Suprapubic skin (tissue), 4 donors: Measurements from ENCODE around the gene PARM1. TPM values are rescaled to one million over a fixed set of nuclear protein-coding genes. Genes with fewer than 3 reads are reported as not detected.

Experiments
- DNase-seq, 2 donors: peaks; one replicate each; pipeline ENCODE4 v3.0.0-alpha.2; 2019; ENCODE audit warnings: low spot score in 2 of 2
- H3K27ac ChIP-seq: fragments of 200-600 bp; sonication (generic); one replicate; pipeline ENCODE4 v1.5.1; 2019
- H3K27me3 ChIP-seq: fragments of 200-600 bp; sonication (generic); one replicate; pipeline ENCODE4 v1.5.1; 2019
- H3K36me3 ChIP-seq: fragments of 200-600 bp; sonication (generic); one replicate; pipeline ENCODE4 v1.5.1; 2019
- H3K4me1 ChIP-seq: fragments of 200-600 bp; sonication (generic); one replicate; pipeline ENCODE4 v1.5.1; 2019
- H3K4me3 ChIP-seq: fragments of 200-600 bp; sonication (generic); one replicate; pipeline ENCODE4 v1.5.1; 2019; ENCODE audit warnings: mild to moderate bottlenecking
- H3K9me3 ChIP-seq: fragments of 200-600 bp; sonication (generic); one replicate; pipeline ENCODE4 v1.5.1; 2019
- EP300 ChIP-seq: sonication (generic); formaldehyde crosslinking; IDR thresholded peaks from one replicate; pipeline ENCODE4 v1.6.1; 2017; ENCODE audit warnings: antibody characterized with exemption
- POLR2A ChIP-seq, 2 donors: fragments of 450-650 bp; IDR thresholded peaks; one replicate each; pipeline ENCODE4 v1.6.1; 2017; ENCODE audit warnings: antibody characterized with exemption in 2 of 2, mild to moderate bottlenecking in 2 of 2, moderate library complexity in 2 of 2
- POLR2AphosphoS5 ChIP-seq, 3 donors: sonication (generic); formaldehyde crosslinking; IDR thresholded peaks; one replicate each; pipeline ENCODE4 v1.6.1; 2017; ENCODE audit warnings: antibody characterized with exemption in 3 of 3
- WGBS: methylation state at CpG from one replicate; pipeline ENCODE4 v1.1.5; 2018; 5-methylcytosine and 5-hydroxymethylcytosine counted together
- total RNA-seq, 4 donors: library from RNA; depleted of rRNA; stranded (reverse); fragments of >200 nt; gene quantifications; one replicate each; pipeline ENCODE4 v1.1.0, GENCODE V29; 2016
- TF ChIP-seq, protein P1 (sequence below), 2 donors: fragments of 200-600 bp in 1 of 2; fragments of 450-650 bp in 1 of 2; sonication (generic) in 1 of 2; IDR thresholded peaks; one replicate each; pipeline ENCODE4 v1.5.1; 2016 to 2019; ENCODE audit warnings: antibody characterized with exemption in 2 of 2, mild to moderate bottlenecking in 1 of 2, moderate library complexity in 1 of 2

Gene PARM1
- total RNA-seq, 4 donors from 2014 or later = 13.2 to 27.4 (median 19.1) TPM

GRCh38 chr4:75036046-75036830, 103.3 kb downstream of the PARM1 start:
- no peak for DNase-seq
- H3K36me3 ChIP-seq = no peaks in the 10 kb centered on the region
- H3K27me3 ChIP-seq = no peaks in the 10 kb centered on the region
- WGBS = 78% methylated on average over 3 of the region's 3 CpGs
- TF ChIP-seq, protein P1, sequence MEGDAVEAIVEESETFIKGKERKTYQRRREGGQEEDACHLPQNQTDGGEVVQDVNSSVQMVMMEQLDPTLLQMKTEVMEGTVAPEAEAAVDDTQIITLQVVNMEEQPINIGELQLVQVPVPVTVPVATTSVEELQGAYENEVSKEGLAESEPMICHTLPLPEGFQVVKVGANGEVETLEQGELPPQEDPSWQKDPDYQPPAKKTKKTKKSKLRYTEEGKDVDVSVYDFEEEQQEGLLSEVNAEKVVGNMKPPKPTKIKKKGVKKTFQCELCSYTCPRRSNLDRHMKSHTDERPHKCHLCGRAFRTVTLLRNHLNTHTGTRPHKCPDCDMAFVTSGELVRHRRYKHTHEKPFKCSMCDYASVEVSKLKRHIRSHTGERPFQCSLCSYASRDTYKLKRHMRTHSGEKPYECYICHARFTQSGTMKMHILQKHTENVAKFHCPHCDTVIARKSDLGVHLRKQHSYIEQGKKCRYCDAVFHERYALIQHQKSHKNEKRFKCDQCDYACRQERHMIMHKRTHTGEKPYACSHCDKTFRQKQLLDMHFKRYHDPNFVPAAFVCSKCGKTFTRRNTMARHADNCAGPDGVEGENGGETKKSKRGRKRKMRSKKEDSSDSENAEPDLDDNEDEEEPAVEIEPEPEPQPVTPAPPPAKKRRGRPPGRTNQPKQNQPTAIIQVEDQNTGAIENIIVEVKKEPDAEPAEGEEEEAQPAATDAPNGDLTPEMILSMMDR (IDR thresholded peaks at IDR 0.05) = no peak
- TF ChIP-seq POLR2AphosphoS5 (IDR thresholded peaks at IDR 0.05) (no peak), EP300 (no peak), POLR2A (IDR thresholded peaks at IDR 0.05) (no peak)
- no peak overlapping the region for H3K4me3 ChIP-seq
- no peak overlapping the region for H3K27ac ChIP-seq
- no peaks in the 10 kb centered on the region for H3K9me3 ChIP-seq
- H3K4me1 ChIP-seq = no peaks in the 10 kb centered on the region

GRCh38 chr4:75037252-75037651, 104.3 kb downstream of the PARM1 start:
- no peaks in the 10 kb centered on the region for H3K36me3 ChIP-seq
- H3K4me1 ChIP-seq = no peaks in the 10 kb centered on the region
- H3K9me3 ChIP-seq = no peaks in the 10 kb centered on the region
- no peak for TF ChIP-seq POLR2AphosphoS5 (IDR thresholded peaks at IDR 0.05)
- TF ChIP-seq, protein P1 (IDR thresholded peaks at IDR 0.05) = no peak
- no peak for TF ChIP-seq EP300
- TF ChIP-seq POLR2A (IDR thresholded peaks at IDR 0.05) = no peak
- WGBS = 55% methylated on average over 1 of the region's 1 CpG
- H3K27me3 ChIP-seq = no peaks in the 10 kb centered on the region
- H3K27ac ChIP-seq = no peak overlapping the region
- no peak overlapping the region for H3K4me3 ChIP-seq
- no peak for DNase-seq

GRCh38 chr4:75038376-75038775, 105.5 kb downstream of the PARM1 start:
- H3K27me3 ChIP-seq = no peaks in the 10 kb centered on the region
- 49% methylated on average over 4 of the region's 4 CpGs for WGBS
- H3K4me3 ChIP-seq = no peak overlapping the region
- TF ChIP-seq POLR2A (IDR thresholded peaks at IDR 0.05) (no peak), EP300 (no peak), POLR2AphosphoS5 (IDR thresholded peaks at IDR 0.05) (no peak)
- TF ChIP-seq, protein P1 (IDR thresholded peaks at IDR 0.05) = no peak
- H3K9me3 ChIP-seq = no peaks in the 10 kb centered on the region
- no peak overlapping the region for H3K27ac ChIP-seq
- H3K36me3 ChIP-seq = no peaks in the 10 kb centered on the region
- DNase-seq = no peak
- no peaks in the 10 kb centered on the region for H3K4me1 ChIP-seq

- H3K36me3 ChIP-seq = no peaks in the 10 kb centered on the region
- no peak for TF ChIP-seq POLR2AphosphoS5 (IDR thresholded peaks at IDR 0.05)
- no peak for TF ChIP-seq EP300
- TF ChIP-seq POLR2A (IDR thresholded peaks at IDR 0.05) = no peak
- TF ChIP-seq, protein P1 (IDR thresholded peaks at IDR 0.05) = no peak
- H3K4me3 ChIP-seq = no peak overlapping the region
- 75% methylated on average over 5 of the region's 5 CpGs for WGBS
- no peaks in the 10 kb centered on the region for H3K27me3 ChIP-seq
- H3K27ac ChIP-seq = no peak overlapping the region
- DNase-seq = no peak
- H3K9me3 ChIP-seq = no peaks in the 10 kb centered on the region
- no peaks in the 10 kb centered on the region for H3K4me1 ChIP-seq
These were observed 107.8 kb downstream of the PARM1 start for GRCh38 chr4:75040703-75041102.

GRCh38 chr4:75042601-75043208, 109.8 kb downstream of the PARM1 start:
- Histone ChIP-seq H3K27me3 (no peaks in the 10 kb centered on the region), H3K4me3 (no peak overlapping the region), H3K4me1 (no peaks in the 10 kb centered on the region), H3K9me3 (no peaks in the 10 kb centered on the region), H3K27ac (no peak overlapping the region), H3K36me3 (no peaks in the 10 kb centered on the region)
- TF ChIP-seq POLR2A (IDR thresholded peaks at IDR 0.05) = no peak
- no peak for TF ChIP-seq POLR2AphosphoS5 (IDR thresholded peaks at IDR 0.05)
- TF ChIP-seq, protein P1 (IDR thresholded peaks at IDR 0.05) = no peak
- TF ChIP-seq EP300 = no peak
- 50% methylated on average over 2 of the region's 2 CpGs for WGBS
- no peak for DNase-seq
